ENCODE results near the gene GABRR3.

Gene GABRR3

DNA sequence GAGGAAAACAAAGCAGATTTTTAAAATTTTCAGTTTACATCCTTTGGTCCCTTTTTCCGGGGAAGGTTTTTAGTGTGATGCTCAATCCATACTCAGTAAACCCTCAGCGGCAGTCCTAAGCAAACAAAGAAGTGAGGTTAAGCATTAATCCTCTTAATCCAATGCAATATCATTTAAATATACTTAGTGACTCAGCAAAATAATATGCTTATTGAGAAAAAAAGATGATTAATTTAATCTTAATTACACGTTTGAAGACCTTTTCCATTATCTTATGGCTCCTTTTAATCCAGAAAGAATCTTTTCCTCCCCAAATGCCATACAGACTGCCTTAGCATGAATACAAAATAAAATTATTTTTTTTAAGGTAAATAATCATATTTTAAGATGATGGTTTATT is at the start of gene GABRR3:
Gene GABRR3, minus strand, starts transcription at position 108 of the 400 bp plus-strand sequence. CDS start 328 bp downstream, outside the sequence.
- DNase-seq = no peak

DNA sequence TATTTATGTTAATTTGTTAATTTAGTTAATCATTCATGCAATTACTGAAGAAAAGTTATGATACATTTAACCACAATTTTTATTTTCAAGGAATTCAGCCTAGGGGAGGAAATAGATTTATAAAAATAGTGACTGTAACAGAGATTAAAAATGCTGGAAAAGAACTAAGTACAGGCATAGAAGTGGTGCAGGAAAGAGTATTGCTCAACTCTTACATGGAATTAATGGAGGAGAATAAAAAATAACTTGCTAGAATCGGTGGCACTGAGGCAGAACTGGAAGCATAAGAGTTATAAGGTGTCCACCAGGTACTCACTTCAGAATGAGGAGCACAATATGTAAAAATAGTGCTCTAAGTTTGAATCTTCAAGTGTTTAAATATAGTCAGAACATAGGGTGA is 38.4 kb upstream of the GABRR3 start:
- no peak for DNase-seq

DNA sequence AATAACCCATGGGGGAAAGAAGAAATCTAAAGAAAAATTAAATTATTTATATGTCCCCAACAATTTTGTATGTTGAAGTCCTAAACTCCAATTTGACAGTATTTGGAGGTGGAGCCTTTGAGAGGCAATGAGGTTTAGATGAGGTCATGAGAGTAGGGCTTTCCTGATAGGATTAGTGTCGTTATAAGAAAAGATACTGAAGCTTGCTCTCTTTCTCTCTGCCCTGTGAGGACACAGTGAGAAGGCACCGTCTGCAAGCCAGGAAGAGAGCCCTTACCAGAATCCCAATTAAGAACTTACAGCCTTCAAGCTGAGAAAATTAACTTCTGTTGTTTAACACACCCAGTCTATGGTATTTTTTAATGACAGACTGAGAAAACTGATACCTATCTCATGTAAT is 35.7 kb upstream of the GABRR3 start:
- no peak for DNase-seq

DNA sequence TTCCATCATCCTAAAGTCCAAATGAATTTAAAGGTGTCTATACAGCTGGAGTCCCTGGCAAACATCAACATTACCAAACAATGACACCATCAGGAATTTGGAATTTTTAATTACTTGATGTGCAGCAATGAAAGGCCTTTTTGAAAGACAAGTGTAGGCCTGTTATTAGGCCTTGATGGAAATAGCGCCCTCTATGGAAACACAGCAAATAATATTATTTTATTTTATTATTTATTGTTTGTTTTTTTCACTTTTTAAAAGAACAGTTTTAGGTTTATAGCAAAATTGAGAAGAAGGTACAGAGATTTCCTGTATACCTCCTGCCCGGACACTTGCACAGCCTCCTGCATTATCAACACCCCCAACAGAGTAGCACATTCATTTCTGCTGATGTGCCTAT is 33.7 kb upstream of the GABRR3 start:
- no peak for DNase-seq

- no peak for DNase-seq
These were observed 23.3 kb upstream of the GABRR3 start for GRCh38 chr3:98058244-98058960.

- DNase-seq = no peak
These were observed 22.5 kb upstream of the GABRR3 start for GRCh38 chr3:98057631-98058030.

DNA sequence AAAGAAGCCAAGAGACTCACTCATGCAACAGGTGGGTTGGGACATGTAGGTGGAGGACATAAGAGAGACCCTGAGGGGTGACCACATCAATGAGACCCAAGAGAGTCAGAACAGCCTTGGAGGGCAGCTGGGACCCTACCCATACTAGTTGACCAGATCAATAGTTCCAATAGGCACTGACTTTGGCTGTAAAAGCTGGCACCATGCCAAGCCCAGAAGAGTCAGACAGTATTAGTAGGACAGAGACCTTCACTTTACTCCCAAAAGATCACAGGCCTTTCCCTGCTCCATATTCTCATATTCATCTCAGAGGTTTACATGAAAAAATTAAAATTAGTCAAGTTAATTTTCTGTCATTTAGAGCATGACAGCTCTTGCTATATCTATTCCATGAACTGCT is 20.9 kb upstream of the GABRR3 start:
- DNase-seq = no peak

- DNase-seq = no peak
These were observed 14.2 kb upstream of the GABRR3 start for GRCh38 chr3:98049271-98049670.

- no peak for DNase-seq
These were observed 13.5 kb upstream of the GABRR3 start for GRCh38 chr3:98048586-98048985.

- DNase-seq = no peak
These were observed 6.2 kb upstream of the GABRR3 start for GRCh38 chr3:98041350-98041749.

- peak; percentile 65 for DNase-seq
These were observed 4.4 kb upstream of the GABRR3 start for GRCh38 chr3:98039322-98040024.

DNA sequence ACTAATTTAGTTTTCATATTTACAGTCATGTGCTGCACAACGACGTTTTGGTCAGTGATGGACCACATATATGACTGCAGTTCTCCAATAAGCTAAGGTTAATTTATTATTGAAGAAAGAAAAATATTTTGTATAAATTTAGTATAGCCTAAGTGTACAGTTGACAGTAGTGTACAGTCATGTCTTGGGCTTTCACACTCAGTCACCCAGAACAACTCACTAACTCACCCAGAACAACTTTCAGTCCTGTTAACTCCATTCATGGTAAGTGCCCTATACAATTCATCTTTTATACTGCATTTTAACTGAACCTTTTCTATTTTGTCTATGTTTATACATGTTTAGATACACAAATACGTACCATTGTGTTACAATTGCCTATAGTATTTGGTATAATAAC is 3.8 kb upstream of the GABRR3 start:
- DNase-seq = no peak

- no peak for DNase-seq
These were observed 3.2 kb upstream of the GABRR3 start for GRCh38 chr3:98038286-98038685.

GRCh38 chr3:98034486-98034885 is 629 bp downstream of the GABRR3 start:
- no peak for DNase-seq

DNA sequence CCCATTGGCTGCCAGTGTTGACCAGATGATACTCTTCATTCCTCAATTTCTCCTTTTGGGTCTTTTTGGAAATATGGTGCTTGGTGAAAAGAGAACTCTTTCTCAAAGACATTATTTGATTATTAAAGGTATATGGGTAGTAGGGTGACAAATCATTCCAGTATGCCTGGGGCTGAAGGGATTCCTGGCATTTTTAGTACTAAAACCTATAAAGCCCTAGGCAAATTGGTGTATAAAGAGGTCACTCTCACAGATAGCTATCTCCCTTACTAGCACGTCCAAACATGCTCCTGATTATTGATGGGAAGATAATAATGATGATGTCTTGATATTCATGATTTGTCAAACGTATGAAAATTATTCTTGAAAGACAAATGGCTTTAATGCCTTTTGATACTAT is 1.1 kb downstream of the GABRR3 start:
- DNase-seq = no peak

- DNase-seq = peak; percentile 19
These were observed 2.2 kb downstream of the GABRR3 start for GRCh38 chr3:98032904-98033303.

DNA sequence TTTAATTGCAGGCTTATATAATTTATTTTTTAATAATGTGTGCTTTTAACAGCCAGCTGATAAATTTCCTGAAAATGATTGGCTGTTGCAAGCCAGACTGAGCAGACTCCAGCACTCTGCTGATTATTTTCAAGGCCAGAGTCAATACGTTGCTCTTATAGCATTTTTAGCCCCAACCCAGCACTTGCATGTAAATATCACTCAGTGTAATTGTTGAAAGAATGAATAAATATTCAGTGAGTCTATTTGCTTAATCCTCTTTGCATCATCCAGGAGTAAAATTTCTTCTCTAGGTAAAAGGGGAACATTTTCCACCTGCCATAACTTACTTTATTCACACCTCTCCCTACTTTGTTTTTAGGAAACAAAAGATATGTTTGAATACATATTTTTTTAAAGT is 2.9 kb downstream of the GABRR3 start:
- no peak for DNase-seq

DNA sequence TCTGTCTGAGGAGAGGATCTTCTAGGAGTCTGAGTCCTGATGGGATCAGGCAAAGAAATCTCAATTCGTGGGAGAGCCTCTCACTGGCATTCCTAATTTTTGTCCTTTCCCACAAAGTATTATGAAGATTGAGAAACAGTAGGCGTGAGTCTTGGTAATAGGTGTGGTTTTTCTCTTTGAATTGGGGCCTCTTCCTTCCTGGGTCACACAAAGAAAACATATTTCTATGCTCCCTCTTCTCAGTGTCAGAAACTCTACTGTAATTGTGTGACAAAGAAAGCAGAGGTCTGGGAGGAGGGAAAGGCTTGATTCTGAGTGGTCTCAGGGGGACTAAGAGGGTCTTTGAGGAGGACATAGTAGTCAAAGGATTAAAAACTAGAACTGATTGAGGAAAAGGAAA is 6.0 kb downstream of the GABRR3 start:
- DNase-seq = no peak

GRCh38 chr3:98027085-98027446 is 8.0 kb downstream of the GABRR3 start:
- DNase-seq = no peak

DNA sequence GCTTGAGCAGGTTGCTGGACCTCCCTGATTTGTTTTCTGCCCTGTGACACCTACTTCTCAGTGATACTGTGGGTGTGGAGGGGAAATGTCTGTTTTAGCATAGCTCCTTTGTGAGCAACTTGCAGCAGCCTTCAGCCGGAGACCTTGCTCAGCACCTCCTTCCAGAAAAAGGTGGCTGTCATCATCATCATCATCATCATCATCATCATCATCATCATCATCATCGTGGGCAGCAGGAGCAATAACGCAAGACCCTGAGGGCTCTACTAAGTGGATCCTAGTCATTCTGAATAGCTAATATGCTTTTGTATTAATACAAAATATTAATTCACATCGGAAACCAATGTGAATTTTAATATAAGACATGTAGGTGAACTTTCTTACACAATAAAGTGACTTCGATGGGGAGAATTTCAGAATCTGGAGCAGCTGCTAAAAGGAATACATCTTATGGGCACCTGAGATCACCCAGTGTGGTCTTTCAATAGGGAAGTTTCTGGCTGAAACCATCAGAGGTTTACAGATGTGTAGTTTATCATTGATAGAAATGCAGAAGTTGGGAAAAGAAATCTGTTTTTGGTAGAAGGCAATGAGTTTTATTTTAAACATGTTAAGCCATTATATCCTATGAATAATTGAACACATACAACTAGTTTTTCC is 8.6 kb downstream of the GABRR3 start:
- no peak for DNase-seq

DNA sequence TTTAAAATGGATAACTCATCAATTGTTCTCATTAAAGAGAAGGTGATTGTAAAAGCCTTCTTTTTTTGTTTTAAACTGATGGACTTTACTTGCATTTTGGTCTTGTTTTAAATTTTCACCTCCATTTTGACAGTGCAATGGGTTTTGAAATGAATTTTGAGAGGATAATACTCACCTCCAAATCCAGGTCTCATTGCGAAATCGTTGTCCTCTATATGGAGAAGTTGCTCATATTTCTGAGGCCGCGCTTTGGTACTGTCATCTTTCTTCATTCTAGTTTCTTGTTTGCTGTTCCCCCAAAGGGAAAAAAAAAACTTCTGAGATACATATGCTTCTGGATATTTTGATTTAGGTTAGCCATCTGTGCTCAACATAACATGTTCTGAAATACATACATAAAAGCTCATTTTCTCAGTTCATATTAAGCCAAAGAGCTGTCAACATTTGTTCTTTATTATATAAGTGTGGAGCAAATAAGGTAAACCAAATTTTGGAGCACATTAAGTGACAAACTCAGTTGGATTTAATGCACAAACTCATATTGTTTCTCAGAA is 9.6 kb downstream of the GABRR3 start:
- no peak for DNase-seq

GRCh38 chr3:98022978-98023820 is 11.9 kb downstream of the GABRR3 start:
- no peak for DNase-seq
